Stimulated activated CD4-positive, alpha-beta T cell treated with anti-CD3 and anti-CD28 coated beads, Interleukin-1b, Interleukin-23, amount 100 ng/mL, for 1 hour (primary cell): ENCODE data around the gene EFEMP2.
"Not testable (repeated sequence)": the region's sequence is repeated elsewhere in the genome, so short reads cannot be mapped to it uniquely, and the experiment has no call there.

Source experiments
- DNase-seq, 2 donors: peaks; one replicate each; pipeline ENCODE4 v3.0.0-alpha.2; 2020; ENCODE audit warnings: low read depth in 2 of 2

EFEMP2 gene

DNA sequence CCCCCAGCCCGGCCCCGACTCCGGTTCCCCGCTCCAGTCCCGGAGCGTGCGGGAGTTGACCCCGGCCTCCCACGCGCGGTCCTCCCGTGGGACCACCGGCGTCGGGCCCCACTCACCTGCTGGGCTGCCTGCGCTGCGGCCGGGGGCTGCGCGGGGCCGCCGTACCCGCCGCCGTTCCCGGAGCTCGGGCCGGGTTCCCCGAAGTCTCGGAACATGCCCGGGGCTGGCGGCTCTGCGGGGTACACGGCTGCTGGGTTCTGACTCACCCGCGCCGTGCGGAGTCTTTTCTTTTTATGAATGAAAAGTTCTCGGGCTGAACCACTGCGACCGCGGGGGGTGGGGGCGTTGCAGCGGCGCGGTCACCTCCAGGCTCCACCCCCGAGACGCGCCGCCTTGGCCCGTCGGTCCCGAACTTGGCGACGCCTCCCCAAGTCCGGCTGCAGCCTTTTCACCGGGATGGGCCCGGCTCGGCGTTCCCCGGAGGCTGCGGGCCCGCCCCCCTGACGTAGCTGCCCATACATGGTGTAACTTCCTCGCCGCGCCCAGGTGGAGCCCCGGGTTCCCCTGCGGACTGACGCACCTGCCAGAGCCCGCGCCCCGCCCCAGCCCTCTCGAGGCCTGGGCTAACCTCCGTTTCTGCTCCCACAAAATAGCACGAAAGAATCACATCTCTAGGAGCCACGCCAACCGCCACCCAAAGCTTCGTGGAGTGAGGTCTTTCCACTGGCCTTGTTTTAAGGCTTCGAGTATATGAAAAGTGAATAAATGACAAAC, 27.7 kb upstream of the EFEMP2 start, which contains the start of gene FOSL1:
Gene FOSL1, minus strand, starts transcription at position 264 of the 774 bp plus-strand sequence. Its CDS starts 49 bp downstream, at position 215.
- DNase-seq, result peak; percentile 77 to 87

DNA sequence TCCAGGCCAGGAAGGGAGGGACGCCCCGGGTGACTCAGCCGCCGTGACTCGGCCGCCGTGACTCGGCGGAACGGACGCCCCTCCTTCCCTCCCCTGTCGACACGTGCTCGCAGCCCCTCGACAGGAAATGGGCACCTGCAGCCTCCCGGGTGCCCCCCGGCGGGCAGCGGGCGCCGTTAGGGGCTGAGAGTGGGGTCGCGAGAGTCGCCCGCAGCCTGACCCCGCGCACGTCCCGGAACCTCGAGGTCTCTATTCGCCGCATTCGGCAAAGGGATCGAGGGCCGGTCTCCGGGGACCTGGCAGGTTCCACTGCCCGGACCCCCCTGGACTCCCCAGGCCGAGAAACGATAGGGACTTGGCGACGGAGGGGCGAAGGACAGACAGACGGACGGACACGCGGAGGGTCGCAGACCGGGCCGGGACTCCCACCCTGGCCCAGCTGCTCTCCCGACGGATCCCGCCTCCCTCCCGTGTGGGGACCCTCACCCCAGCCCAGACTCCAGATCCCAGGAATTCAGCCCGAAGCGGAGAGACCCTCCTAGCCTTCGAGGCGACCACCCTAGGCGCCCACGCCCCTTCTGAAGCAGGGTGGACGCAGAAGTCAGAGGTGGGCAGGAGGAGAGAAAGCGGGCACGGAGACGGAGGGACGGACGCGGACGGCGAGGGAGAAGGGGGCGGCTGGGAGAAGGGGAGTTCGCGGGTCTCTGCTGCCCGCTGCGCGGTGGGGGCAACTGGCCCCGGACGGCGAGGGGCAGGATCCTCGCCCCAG, 26.9 kb upstream of the EFEMP2 start:
- DNase-seq, result peak in 1 of 2 donors; percentile 62

DNA sequence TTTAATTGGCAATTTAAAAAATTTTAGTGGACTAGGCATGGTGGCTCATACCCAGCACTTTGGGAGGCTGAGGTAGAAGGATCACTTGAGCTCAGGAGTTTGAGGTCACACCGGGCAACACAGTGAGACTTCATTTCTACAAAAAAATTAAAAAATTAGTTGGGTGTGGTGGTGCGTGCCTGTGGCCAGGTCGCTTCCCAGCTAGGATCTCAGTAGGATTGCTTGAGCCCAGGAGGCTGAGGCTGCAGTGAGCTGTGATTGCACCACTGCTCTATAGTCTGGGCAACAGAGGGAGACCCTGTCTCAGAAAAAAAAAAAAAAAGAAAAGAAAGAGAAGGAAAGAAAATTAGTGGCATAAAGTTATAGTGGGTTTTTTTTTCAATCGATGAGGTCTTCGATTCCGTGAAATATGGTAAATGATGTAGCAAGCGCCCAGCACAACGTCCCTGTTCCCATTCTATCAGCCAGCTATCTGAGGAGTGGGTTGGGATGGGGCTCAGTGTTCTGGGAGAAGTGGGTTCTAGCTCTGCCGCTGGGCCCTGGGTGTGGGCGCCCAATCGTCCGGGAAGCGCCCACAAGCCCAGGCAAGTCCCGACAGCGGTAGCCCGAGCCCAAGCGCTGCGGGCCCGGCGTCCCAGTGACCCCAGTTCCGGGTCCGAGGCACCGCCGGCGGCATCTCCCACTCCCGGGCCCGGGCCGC, 26.2 kb upstream of the EFEMP2 start:
- no peak for DNase-seq

DNA sequence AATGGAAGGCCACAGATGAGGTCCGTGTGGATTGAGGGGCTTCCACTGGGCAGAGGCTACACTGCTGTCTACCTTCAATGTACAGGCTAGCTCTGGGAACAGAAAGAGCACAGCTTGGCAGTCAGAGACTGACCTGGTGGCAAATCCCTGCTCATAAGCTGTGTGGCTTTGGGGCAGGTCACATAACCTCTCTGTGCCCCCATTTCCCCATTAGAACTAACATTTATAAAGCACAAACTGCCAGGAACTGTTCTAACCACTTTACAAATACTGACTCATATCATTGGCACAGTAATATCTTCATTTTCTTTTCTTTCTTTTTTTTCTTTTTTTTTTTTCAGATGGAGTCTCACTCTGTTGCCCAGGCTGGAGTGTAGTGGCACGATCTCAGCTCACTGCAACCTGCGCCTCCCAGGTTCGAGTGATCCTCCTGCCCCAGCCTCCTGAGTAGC, 24.4 kb upstream of the EFEMP2 start:
- DNase-seq, result no peak

DNA sequence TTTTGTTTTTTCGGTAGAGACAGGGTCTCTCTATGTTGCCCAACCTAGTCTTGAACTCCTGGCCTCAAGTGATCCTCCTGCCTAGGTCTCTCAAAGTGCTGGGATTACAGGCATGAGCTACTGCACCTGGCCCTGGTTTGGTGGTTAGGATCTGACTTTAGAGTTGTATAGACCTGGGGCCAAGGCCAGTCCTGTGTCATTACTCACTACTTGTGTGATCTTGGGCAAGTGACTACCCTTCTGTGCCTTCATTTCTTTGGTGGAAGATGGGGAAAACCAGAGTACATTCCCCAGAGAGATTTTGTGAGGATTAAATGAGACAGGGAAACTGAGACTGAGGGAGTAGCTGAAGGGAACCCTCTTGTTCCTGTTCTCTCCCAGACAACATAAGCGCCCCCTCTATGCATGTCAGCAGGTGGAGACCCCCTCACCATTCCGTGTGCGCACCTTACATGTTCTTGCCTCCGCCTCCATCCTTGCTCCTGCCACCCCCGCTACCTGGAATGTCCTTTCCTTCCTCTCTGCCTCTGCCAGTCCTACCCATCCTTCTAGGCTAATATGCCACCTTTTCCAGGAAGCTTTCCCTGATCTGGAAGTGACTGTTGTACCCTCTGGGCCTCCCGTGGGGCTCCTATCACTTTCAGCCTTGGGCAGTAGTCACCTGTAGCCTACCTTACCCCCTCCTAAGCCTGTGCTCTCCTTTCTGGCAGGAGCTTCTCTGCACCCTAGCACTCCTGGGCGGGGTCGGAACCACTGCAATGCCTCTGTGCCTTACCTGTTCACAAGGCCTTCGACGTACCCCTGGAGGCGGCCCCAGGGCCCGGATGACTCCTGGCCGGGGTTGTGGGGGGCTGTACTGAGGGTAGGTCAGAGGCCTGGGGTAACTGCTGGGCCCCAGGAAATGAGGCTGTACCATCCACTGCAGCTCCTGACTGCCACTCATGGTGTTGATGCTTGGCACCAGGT, 23.7 kb upstream of the EFEMP2 start:
- no peak for DNase-seq

DNA sequence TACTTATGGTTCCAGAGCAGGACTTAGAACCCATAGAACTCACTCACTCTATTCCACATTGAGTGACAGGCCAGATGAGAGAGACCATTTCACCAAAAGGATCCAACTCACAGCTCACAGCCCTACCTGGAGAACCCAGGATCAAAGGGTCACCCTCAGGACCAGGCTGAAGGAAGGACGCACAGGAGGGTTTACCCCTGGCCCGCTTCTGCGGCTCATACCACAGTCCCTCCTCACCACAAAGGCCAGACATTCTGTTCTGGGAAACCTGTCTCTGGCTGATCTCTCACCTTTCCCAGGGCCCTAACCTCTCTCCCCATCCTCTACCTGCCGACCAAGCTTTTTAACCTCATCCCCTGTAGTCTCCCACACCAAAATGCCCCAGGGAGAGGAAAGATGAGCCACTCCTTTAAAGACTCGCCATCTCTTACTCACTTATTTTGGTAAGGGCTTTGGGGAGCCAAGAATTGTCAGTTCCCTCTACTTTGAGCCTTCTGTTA, 22.9 kb upstream of the EFEMP2 start:
- DNase-seq, result no peak

DNA sequence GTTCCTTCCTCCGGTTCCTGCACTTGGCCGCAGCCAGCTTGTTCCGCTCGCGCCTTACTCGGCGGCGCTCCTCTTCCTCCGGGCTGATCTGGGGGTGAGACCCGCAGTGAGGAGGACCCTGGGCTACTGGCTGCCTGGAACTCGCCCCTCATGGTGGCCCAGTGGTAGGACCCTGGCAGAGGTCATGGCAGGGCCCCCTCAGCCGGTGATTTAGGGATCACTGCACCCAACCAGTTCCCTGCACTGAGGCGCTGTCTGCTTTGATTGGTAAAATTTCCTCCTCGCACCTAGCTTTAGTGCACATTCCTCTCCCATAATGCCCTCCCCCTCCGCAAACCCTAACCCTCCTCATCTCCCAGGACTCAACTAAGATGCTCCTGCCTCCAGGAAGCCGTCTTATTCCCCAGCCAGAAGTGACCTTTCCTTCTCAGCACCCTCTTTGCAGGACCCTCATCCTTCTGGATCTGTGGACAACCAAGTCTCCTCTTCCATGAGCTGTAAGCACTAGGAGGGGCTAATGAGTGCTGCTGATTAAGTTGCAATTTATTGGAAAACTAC, 21.5 kb upstream of the EFEMP2 start:
- no peak for DNase-seq

DNA sequence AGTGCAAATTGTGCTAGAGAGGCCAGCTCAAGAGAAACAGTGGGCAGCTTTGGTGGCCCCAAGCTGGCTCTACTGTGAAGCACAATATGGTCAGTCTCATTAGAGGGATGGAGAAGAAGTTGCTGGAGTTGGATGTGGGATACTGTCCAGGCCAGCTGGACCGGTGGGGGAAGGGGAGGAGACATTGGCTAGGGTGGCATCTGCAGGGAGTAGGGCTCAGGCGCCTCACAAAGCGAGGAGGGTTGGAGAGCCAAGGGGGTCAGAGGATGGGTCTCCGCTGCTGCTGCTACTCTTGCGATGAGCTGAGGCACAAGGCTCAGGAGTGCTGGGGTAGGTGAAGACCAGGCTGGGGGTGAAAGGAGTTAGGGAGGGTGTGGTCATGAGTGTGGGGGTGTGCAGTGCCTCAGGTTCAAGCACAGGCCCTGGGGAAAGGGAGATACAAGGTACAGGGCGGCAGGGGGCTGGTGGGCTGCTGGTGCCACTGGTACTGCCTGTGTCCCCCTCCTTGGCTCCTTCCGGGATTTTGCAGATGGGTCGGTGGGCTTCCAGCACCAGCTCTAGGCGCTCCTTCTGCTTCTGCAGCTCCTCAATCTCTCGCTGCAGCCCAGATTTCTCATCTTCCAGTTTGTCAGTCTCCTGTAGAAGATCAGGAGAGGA, 20.2 kb upstream of the EFEMP2 start:
- no peak for DNase-seq

DNA sequence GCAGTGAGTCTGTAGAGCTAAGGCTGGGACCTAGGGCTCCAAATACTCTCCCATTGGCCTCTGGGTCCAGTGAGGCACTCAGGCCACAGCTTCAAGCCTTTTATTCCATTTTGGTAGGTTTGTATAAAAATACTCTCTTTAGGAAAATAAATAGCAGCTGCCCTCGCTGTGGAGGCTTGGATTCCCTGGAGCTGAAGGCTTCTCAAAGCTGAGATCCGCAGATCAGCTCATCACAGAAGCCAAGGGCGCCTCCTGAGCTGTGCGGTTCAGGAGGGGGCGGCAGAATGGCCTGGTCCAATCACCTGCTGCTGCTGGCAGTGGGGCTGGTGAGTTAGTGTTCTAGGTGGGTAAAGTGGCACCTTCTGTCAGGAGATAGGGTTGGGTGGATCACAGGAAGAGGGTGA, 19.5 kb upstream of the EFEMP2 start:
- DNase-seq, result not testable (repeated sequence)

DNA sequence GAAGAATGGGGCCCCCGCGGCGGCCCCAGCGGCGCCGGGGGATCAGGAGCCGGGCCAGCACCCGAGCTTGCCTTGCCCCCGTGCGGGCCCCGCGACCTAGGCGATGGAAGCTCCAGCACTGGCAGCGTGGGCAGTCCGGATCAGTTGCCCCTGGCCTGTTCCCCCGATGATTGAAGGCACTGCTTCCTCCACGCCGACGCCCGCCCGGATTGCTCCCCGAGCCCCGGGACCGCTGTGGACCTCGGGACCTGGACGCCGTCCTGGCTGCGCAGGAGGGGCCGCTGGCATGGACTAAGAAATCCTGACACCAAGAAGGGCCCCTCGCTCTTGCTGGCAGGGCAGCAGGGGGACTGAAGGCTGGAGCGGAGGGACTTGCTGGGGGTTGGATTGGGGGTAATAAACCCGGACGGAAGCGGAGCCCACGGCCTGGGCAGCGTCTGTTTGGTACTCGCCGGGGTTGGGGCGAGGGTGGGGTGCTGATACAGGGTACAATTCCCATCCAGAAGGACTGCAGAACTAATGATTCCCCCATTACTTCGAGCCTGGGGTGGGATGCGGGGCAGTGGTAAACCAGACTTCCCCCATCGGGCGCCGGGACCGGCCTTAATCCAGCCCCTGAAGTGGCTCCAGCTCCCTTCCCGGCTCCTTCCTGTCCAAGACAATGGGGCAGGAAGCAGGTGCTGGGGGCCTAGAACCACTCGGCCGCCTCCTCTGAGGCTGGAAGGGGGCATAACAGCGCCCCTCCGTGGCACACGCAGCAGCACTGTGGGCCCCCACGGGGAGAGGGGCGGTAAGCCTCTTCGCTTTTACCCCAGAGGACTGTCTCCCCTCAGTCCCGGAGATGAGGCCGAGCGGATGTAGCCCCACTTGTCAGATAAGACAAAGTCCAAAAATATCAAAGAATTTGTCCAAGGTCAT, 18.9 kb upstream of the EFEMP2 start:
- no peak for DNase-seq

DNA sequence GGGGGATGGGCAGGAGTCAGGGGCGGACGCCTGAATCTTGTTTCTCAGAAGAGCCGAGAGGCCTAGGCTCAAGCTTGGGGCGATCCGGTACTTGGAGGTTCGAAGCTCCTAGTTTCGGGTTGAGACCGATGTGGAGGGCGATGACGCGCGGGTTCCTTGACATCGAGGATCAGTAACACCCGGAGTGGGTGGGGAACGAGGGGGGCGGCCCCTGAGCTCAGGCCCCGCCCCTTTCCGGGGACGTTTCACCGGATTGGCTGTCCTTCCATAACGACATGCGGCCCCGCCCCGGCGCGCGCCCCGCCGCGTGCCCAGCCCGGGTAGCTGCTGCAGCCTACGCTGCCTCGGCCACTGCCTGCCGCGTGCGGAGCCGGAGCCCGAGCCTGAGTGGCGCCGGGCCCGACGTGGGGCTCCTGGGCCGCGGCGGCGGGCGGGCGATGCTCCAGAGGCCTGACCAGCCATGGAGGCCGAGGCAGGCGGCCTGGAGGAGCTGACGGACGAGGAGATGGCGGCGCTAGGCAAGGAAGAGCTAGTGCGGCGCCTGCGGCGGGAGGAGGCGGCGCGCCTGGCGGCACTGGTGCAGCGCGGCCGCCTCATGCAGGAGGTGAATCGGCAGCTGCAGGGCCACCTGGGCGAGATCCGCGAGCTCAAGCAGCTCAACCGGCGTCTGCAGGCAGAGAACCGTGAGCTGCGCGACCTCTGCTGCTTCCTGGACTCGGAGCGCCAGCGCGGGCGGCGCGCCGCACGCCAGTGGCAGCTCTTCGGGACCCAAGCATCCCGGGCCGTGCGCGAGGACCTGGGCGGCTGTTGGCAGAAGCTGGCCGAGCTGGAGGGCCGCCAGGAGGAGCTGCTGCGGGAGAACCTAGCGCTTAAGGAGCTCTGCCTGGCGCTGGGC, 18.0 kb upstream of the EFEMP2 start, which contains the start of gene CCDC85B:
Gene CCDC85B, plus strand, starts transcription at position 350 of the 895 bp plus-strand sequence. Its CDS starts 111 bp downstream, at position 461.
- DNase-seq, result peak; percentile 98

DNA sequence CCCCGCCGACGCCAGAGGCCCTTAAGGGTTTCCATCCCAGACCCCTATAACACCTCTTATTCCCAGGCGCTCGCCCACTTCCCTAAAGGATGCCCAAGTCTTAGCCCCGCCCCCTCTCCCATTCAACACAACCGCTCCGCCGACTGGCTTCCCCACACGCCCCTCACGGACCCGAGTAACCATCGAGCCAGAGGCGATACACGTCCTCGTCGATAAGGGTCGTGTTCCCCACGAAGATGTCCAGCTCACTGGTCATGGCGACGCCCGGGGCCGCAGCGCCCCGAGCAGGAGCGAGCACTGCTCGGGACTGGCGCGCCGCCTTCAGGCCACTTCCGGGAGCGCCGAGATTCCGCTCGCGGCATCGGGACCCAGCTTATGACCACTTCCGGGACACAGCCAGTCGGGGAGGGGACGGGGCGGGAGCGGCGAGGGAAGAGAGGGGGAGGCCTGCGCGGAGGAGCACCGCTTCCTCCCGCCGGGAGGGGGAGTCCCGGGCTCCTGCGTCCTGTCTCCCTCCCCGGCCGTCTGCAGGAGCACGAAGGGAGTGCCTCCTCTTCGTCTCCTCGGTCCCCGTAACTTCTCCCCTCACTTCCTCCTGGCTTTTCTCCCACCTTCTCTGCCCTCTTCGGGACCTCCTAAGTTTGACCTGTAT, 15.7 kb upstream of the EFEMP2 start, which contains the start of gene FIBP:
Gene FIBP, minus strand, starts transcription at position 309 of the 652 bp plus-strand sequence. Its CDS starts 53 bp downstream, at position 256.
- DNase-seq, result peak; percentile 90 to 91

DNA sequence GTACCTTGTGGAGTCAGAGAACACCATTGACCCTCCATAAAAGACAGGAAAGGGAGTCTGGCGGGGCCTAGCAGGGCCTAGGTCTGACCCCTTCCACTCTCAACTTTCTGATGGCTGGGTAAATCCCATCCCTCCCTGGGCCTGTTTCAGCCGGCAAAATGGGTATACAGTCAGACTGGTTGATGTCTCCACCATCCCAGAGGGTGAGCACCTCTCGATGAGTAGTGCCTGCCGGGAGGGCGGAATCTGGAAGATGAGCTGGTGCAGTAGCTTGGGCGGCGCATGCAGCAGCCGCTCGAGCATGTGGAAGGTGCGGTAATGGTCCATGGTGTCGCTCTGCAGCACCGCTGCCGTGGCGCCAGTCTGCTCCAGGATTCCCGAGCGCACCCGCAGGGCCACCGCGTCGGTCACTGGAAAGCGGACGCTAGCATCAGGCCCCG, 15.1 kb upstream of the EFEMP2 start:
- no peak for DNase-seq

DNA sequence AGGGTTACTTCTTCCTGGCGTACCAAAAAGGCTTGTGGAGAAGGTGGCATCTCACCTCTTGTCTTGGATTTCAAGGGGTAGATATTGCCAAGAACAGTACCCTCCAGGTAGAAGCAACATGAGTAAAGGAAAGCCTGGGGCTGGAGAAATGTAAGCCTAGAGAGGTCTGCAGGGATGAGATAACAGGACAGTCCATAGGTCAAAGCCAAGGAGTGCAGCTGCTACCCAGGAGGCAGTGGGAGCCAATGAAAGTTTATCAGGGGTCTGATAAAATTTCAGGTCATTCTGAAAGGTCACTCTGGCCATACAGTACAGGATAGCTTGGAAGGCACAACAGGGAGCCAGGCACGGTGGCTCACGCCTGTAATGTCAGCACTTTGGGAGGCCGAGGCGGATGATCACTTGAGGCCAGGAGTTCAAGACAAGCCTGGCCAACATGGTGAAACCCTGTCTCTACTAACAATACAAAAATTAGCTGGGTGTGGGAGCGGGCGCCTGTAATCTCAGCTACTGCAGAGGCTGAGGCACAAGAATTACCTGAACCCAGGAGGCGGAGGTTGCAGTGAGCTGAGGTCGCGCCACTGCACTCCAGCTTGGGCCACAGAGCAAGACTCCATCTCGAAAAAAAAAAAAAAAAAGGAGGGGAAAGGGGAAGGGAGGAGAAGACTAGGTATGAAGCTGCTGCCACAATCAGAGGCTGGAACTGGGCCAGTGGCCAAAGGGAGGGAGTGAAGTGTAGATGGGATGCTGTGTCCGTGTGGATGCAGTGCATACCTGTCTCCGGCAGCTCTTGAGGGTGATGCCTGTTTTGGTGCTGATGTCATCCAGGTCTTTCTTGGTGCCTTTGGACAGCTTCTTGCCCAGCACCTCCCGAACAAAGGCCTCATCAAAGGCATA, 14.5 kb upstream of the EFEMP2 start:
- no peak for DNase-seq

DNA sequence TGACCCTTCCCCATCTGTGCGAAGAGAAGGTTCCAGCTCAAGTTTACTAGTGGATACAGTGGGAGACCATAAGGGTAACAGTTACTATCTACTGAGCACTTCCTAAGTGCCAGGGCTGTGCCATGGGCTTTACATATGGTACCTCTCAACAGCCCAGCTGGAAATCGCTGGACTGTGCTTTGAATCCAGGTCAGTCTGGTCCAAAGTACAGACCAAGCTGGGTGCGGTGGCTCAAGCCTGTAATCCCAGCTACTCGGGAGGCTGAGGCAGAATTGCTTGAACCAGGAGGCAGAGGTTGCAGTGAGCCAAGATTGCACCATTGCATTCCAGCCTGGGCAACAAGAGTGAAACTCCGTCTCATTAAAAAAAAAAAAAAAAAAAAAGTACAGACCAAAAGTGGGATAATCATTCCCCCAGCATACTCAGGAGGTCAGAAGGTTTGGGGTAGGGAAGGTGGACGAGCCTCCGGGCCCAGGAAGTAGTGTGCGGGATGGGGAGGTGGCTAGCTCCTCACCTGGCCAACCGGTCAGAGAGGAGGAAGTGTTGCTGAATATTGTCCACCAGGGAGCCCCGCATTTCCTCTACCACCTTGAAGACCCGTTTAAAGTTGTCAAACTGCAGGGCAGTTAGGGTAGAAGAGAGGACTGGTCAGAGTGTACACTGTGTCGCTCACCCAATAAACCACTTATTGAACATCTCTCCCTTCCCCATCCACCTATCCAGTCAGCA, 13.4 kb upstream of the EFEMP2 start:
- no peak for DNase-seq
